ENCODE results near the gene NEURL1B. TPM values are rescaled to one million over a fixed set of nuclear protein-coding genes. Genes with fewer than 3 reads are reported as not detected.
"Not testable (repeated sequence)": the region's sequence is repeated elsewhere in the genome, so short reads cannot be mapped to it uniquely, and the experiment has no call there.

Gene NEURL1B
- total RNA-seq, 6 experiments from 2014 or later = 2.0 to 8.6 (median 7.1) TPM

GRCh38 chr5:172707285-172708182 is 66.5 kb downstream of the NEURL1B start:
- DNase-seq = peak; percentile 66
- H3K27me3 Mint-ChIP-seq (ENCODE audit: insufficient read depth) = peaks cover 7% of the 10 kb centered on the region
- TF ChIP-seq CTCF (IDR thresholded peaks at IDR 0.05) = peak; percentile 77
- H3K36me3 Mint-ChIP-seq (ENCODE audit: low read depth) = no peaks in the 10 kb centered on the region
- H3K4me1 Mint-ChIP-seq (ENCODE audit: low read depth) = peaks cover 16% of the 10 kb centered on the region
- H3K9me3 Mint-ChIP-seq = no peaks in the 10 kb centered on the region
- peak overlapping the region; percentile 58 for H3K4me3 Mint-ChIP-seq
- peak overlapping the region; percentile 14 for H3K27ac Mint-ChIP-seq

- no peaks in the 10 kb centered on the region for H3K9me3 Mint-ChIP-seq
- H3K27me3 Mint-ChIP-seq (ENCODE audit: insufficient read depth) = peaks cover 3% of the 10 kb centered on the region
- no peak for TF ChIP-seq CTCF (IDR thresholded peaks at IDR 0.05)
- no peak overlapping the region for H3K4me3 Mint-ChIP-seq
- peaks cover 16% of the 10 kb centered on the region for H3K4me1 Mint-ChIP-seq (ENCODE audit: low read depth)
- no peaks in the 10 kb centered on the region for H3K36me3 Mint-ChIP-seq (ENCODE audit: low read depth)
- no peak overlapping the region for H3K27ac Mint-ChIP-seq
- no peak for DNase-seq
Observed at GRCh38 chr5:172708183-172708505, 67.1 kb downstream of the NEURL1B start.

- Mint-ChIP-seq H3K36me3 (ENCODE audit: low read depth) (no peaks in the 10 kb centered on the region), H3K9me3 (no peaks in the 10 kb centered on the region), H3K4me3 (no peak overlapping the region), H3K27me3 (ENCODE audit: insufficient read depth) (no peaks in the 10 kb centered on the region; the same call in none of the 2 replicates), H3K4me1 (ENCODE audit: low read depth) (peaks cover 35% of the 10 kb centered on the region), H3K27ac (no peak overlapping the region)
- no peak for DNase-seq
- no peak for TF ChIP-seq CTCF (IDR thresholded peaks at IDR 0.05)
Observed at GRCh38 chr5:172710676-172711075, 69.6 kb downstream of the NEURL1B start.

- H3K4me1 Mint-ChIP-seq (ENCODE audit: low read depth) = peaks cover 37% of the 10 kb centered on the region
- not testable (repeated sequence) for DNase-seq, H3K27ac Mint-ChIP-seq
Observed at GRCh38 chr5:172711321-172711861, 70.3 kb downstream of the NEURL1B start.

GRCh38 chr5:172712610-172713009 is 71.5 kb downstream of the NEURL1B start:
- no peak for DNase-seq
- H3K4me1 Mint-ChIP-seq (ENCODE audit: low read depth) = peaks cover 42% of the 10 kb centered on the region
- no peaks in the 10 kb centered on the region; the same call in none of the 2 replicates for H3K27me3 Mint-ChIP-seq (ENCODE audit: insufficient read depth)
- no peaks in the 10 kb centered on the region for H3K9me3 Mint-ChIP-seq
- TF ChIP-seq CTCF (IDR thresholded peaks at IDR 0.05) = no peak
- no peaks in the 10 kb centered on the region for H3K36me3 Mint-ChIP-seq (ENCODE audit: low read depth)
- no peak overlapping the region for H3K27ac Mint-ChIP-seq
- no peak overlapping the region for H3K4me3 Mint-ChIP-seq

More at GRCh38 chr5:172711321-172711861, 70.3 kb downstream of the NEURL1B start:
- not testable (repeated sequence) for H3K4me3 Mint-ChIP-seq; H3K36me3 Mint-ChIP-seq (ENCODE audit: low read depth); H3K9me3 Mint-ChIP-seq; H3K27me3 Mint-ChIP-seq (ENCODE audit: insufficient read depth)
